ENCODE measurements around the gene MACO1. TPM values are rescaled to one million over a fixed set of nuclear protein-coding genes. Genes with fewer than 3 reads are reported as not detected.
A peak's percentile ranks its signal among the peaks of the same experiment; 100 is the strongest.

The MACO1 gene
- total RNA-seq, 2 experiments from 2014 or later = 24.1 to 24.9 TPM

DNA sequence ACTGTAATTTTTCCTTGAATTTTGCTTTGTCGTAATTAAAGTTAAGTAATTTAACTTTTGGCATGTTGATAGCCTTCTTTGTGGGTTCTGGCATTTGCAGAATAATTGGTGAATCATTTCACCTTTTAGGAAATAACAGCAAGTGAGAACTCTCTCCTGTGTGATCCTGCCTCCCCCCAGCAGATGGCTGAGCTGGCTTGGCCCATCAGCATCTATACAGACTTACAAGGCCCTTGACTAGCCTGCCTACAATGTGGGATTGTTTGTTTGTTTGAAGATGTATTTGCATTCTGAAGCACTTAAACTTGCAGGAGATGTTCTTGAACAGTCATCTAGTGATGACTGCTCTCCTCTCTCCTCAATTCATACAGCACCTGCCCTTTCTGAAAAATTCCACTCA lies 55.9 kb downstream of the MACO1 start:
- CTCF ChIA-PET = interaction anchor here (1.4 to 2.0 kb wide), 3 partner anchors 9 to 55 kb away, joined by 3 to 4 read pairs (median 4); partner anchors contain the start of gene MACO1
- peaks cover 80% of the 10 kb centered on the region for H3K36me3 Mint-ChIP-seq (ENCODE audit: low read depth)

DNA sequence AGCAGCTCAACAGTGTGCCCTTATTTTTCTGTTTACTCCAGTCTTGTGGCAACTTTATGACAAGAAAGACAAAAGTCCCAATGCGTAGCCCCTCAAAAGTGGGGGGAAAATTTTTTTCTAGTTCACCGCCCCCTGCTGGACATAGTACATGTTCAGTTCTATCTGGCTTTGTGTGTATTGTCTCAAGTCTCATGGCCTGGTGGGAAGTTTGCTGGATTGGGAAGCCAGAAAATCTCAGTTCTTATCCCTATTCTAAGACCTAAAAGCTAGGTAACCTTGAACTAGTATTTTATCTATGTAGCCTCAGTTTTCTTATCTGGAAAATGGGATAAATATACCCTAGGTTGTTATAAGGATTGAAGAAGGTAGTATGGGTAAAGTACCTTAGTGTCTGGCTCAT lies 56.9 kb downstream of the MACO1 start:
- H3K9me3 ChIP-seq (ENCODE audit: control insufficient read depth in 1 of 2, insufficient read depth in 1 of 2, low read length in 2 of 2) = no peaks in the 10 kb centered on the region
- H3K4me1 ChIP-seq (ENCODE audit: insufficient read depth, low read length) = no peaks in the 10 kb centered on the region
- H3K27me3 ChIP-seq (ENCODE audit: control insufficient read depth in 1 of 2, insufficient read depth in 2 of 2, low read length in 2 of 2) = no peaks in the 10 kb centered on the region
- TF ChIP-seq, protein P1, sequence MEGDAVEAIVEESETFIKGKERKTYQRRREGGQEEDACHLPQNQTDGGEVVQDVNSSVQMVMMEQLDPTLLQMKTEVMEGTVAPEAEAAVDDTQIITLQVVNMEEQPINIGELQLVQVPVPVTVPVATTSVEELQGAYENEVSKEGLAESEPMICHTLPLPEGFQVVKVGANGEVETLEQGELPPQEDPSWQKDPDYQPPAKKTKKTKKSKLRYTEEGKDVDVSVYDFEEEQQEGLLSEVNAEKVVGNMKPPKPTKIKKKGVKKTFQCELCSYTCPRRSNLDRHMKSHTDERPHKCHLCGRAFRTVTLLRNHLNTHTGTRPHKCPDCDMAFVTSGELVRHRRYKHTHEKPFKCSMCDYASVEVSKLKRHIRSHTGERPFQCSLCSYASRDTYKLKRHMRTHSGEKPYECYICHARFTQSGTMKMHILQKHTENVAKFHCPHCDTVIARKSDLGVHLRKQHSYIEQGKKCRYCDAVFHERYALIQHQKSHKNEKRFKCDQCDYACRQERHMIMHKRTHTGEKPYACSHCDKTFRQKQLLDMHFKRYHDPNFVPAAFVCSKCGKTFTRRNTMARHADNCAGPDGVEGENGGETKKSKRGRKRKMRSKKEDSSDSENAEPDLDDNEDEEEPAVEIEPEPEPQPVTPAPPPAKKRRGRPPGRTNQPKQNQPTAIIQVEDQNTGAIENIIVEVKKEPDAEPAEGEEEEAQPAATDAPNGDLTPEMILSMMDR (IDR thresholded peaks at IDR 0.05) = peak; percentile 74
- Mint-ChIP-seq H3K4me3 (no peak overlapping the region), H3K36me3 (ENCODE audit: low read depth) (peaks cover 80% of the 10 kb centered on the region), H3K27me3 (no peaks in the 10 kb centered on the region), H3K4me1 (ENCODE audit: low read depth) (peaks cover 17% of the 10 kb centered on the region), H3K9me3 (no peaks in the 10 kb centered on the region), H3K27ac (no peak overlapping the region)
- peak in 11 of 14 experiments; percentile 16 to 60 (median 25) for DNase-seq
- no peak overlapping the region for H3K27ac ChIP-seq (ENCODE audit: low read depth in 1 of 2, low read length in 2 of 2)
- CTCF ChIA-PET = interaction anchor here (0.8 to 2.0 kb wide), 8 partner anchors 8 to 61 kb away, joined by 3 to 4 read pairs (median 3); partner anchors contain the start of gene MACO1
- ATAC-seq (ENCODE audit: poor library complexity) = no peak
- POLR2A ChIA-PET = no interaction called here
- intact Hi-C loops (cut with DNase I, micrococcal nuclease) = loop anchor here (1.0 to 10.0 kb wide), 3 partner anchors 55 to 173 kb away; partner anchors contain the start of gene MACO1 (in 1 of the 2)
- peaks cover 67% of the 10 kb centered on the region for H3K36me3 ChIP-seq (ENCODE audit: insufficient read depth, low read length)
- no peak overlapping the region for H3K4me3 ChIP-seq (ENCODE audit: low read length)

More for the DNA sequence above, 55.9 kb downstream of the MACO1 start:
- no peak for DNase-seq
- H3K4me1 ChIP-seq (ENCODE audit: insufficient read depth, low read length) = no peaks in the 10 kb centered on the region
- intact Hi-C loops (cut with DNase I, micrococcal nuclease) = loop anchor here (1.0 to 10.0 kb wide), 3 partner anchors 54 to 172 kb away; partner anchors contain the start of gene MACO1 (in 1 of the 2)
- H3K4me3 ChIP-seq (ENCODE audit: low read length) = no peak overlapping the region
- H3K4me1 Mint-ChIP-seq (ENCODE audit: low read depth) = peaks cover 22% of the 10 kb centered on the region
- H3K9me3 Mint-ChIP-seq = no peaks in the 10 kb centered on the region
- H3K27me3 Mint-ChIP-seq = no peaks in the 10 kb centered on the region
- ATAC-seq (ENCODE audit: poor library complexity) = peak; percentile 43
- no peak overlapping the region for H3K27ac ChIP-seq (ENCODE audit: low read depth in 1 of 2, low read length in 2 of 2)
- H3K9me3 ChIP-seq (ENCODE audit: control insufficient read depth in 1 of 2, insufficient read depth in 1 of 2, low read length in 2 of 2) = no peaks in the 10 kb centered on the region
- H3K4me3 Mint-ChIP-seq = no peak overlapping the region
- H3K27me3 ChIP-seq (ENCODE audit: control insufficient read depth in 1 of 2, insufficient read depth in 2 of 2, low read length in 2 of 2) = no peaks in the 10 kb centered on the region
- H3K36me3 ChIP-seq (ENCODE audit: insufficient read depth, low read length) = peaks cover 57% of the 10 kb centered on the region
- POLR2A ChIA-PET = no interaction called here
- TF ChIP-seq, protein P1 (IDR thresholded peaks at IDR 0.05) = no peak
- H3K27ac Mint-ChIP-seq = no peak overlapping the region

DNA sequence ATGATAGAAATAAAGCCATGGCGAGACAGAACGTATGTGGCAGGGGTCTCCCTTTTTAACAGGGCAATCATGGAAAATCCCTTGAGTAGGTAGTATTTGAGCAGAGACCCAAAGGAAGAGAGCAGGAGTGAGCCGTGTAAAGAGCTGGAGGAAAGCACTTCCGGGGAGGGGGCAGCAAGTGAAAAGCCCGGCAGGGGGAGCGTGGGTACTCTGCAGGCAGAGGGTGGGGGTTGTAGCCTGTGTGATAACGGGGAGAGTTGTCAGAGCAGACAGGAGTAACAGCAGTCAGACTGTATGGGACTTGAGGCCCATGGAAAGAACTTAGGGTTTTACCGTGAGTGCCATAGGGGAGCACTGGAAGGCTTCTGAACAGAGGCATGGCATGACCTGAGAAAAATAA lies 61.6 kb downstream of the MACO1 start:
- no peak overlapping the region for H3K27ac ChIP-seq (ENCODE audit: low read depth in 1 of 2, low read length in 2 of 2)
- CTCF ChIA-PET = no interaction called here
- H3K4me1 ChIP-seq (ENCODE audit: insufficient read depth, low read length) = no peaks in the 10 kb centered on the region
- TF ChIP-seq, protein P1 (IDR thresholded peaks at IDR 0.05) = no peak
- no peaks in the 10 kb centered on the region for H3K27me3 ChIP-seq (ENCODE audit: control insufficient read depth in 1 of 2, insufficient read depth in 2 of 2, low read length in 2 of 2)
- Mint-ChIP-seq H3K9me3 (no peaks in the 10 kb centered on the region), H3K4me3 (no peak overlapping the region), H3K4me1 (ENCODE audit: low read depth) (peaks cover 11% of the 10 kb centered on the region), H3K27ac (peak overlapping the region; percentile 20), H3K27me3 (no peaks in the 10 kb centered on the region), H3K36me3 (ENCODE audit: low read depth) (peaks cover 80% of the 10 kb centered on the region)
- H3K4me3 ChIP-seq (ENCODE audit: low read length) = no peak overlapping the region
- ATAC-seq (ENCODE audit: poor library complexity) = no peak
- intact Hi-C loops (cut with DNase I, micrococcal nuclease) = no loop called here
- no peak for DNase-seq
- no peaks in the 10 kb centered on the region for H3K9me3 ChIP-seq (ENCODE audit: control insufficient read depth in 1 of 2, insufficient read depth in 1 of 2, low read length in 2 of 2)
- peaks cover 74% of the 10 kb centered on the region for H3K36me3 ChIP-seq (ENCODE audit: insufficient read depth, low read length)
- POLR2A ChIA-PET = interaction anchor here (1.4 kb wide), 1 partner anchor 327 kb away, joined by 5 read pairs; the partner anchor contains the start of gene MTFR1L
